Daoy (cell line): ENCODE measurements around the gene IL1RL2. TPM values are rescaled to one million over a fixed set of nuclear protein-coding genes. Genes with fewer than 3 reads are reported as not detected.

ENCODE experiments used
- DNase-seq: peaks from one replicate; pipeline ENCODE4 v3.0.0-alpha.2; 2015; ENCODE audit warnings: low read depth
- total RNA-seq: library from RNA; depleted of rRNA; stranded (reverse); fragments of >200 nt; shearing (Covaris generic); gene quantifications from 2 replicates; pipeline ENCODE4 v1.2.3, GENCODE V29; 2014

Gene IL1RL2
- total RNA-seq, 1 experiment from 2014 or later, result not detected

DNA sequence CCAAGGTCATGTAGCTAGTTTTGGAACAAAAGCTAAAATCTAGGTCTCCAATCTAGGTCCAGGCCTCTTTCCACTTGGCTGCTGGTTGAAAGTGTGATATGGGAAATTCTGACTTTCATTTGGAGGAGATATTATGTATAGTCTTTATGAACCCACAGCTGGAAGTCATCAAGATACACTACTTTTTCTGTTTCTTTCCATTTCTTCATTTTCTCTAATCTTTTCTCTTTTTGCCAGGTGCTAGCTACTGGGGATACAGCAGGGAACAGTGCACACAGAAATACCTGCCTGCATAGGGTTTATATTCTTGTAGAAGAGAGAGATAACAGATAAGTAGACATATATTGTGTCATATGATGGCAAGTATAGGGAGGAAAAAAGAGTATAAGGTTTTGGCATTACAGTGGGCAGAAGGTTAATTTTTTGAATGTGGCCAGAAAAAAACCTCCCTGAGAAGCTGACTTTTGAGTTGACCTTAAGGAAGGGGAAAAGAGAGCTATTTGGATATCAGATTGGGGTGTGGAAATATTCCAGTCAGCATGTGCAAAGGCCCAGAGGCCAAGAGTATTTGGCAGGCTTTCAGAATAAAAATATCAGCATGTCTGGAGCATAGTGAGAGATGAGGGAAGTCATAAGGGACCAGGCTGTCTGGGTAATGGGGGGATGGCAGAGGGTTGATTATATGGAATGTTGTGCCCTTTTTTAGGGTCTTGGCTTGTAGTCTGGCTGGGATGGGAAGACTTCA is 28.6 kb upstream of the IL1RL2 start:
- DNase-seq, result no peak

- no peak for DNase-seq
These were observed 27.5 kb upstream of the IL1RL2 start for GRCh38 chr2:102159295-102159694.

DNA sequence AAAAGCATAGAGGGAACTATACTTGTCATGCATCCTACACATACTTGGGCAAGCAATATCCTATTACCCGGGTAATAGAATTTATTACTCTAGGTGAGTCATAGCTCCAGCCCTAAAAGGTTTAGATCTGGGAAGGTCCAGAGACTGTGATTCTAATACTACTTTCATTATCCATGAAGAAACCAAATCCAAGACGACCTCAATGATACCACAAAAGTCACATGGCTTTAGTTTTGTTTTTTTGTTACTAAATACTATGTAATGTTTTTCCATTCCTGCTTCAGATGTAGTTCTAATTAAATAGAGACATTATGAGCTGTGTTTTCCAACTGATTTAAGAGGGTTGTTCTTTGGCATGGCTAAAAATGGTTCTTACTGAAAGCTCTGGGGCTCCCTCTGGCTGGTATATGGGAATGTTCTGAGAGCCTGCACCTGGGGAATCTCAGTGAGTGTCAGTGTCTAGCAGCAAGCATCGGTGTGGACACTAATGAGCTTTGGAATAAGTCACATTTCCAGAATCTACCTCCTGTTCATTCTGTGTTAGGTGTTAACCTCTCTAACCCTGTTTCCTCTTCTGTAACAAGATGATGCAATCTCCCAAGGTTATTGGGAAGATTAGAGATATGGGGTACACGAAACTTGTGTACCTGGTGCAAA is 20.5 kb upstream of the IL1RL2 start:
- DNase-seq, result peak; percentile 26

DNA sequence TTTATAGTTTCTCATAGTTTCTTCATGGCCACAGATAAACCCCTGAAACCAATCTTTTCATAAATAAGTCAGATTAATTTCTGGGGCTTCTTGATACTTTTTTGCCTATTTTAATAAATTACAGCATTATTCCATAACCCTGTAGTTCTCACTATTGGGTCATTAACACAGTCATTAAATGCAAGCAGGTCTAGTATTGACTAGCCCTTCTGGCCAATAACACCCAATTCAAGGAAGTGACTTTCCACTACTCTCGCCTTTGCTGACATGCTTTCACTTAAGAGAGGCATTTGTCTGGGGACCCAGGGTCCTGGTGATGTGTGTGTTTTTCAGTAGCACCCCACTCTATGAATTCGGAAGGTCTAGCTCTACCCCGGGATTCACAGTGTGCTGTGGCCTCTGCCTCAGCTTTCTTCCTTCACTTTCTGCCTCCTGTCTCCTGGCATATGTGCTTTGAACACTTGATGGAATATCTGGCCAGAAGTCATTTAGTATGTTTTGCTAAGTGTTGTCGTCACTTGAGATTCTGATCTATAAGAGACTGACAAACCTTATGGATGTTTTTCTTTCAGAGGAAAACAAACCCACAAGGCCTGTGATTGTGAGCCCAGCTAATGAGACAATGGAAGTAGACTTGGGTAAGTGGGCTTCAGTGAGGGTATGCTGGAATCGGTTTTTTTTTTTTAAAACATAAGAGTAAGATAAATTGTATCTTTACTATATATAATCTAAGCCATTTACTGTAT is 18.6 kb upstream of the IL1RL2 start:
- DNase-seq, result no peak

DNA sequence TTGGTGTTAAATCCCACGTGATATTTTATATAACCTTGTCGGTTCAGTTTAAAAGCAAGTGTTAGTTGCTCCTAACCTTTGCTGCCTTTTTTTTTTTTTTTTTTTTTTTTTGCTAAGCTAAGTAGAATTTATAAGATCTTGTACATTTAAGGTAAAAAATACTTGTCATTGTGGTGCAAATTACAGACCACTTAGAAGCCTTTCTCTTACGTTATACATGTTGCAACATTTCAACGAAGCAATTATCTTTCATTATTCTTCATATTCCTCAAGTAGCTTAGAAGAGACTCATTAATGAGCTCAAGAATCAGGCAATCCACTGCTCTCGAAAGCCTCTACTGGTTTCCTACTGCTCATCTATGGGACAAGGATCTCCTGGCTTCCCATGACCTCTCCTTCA is 14.9 kb upstream of the IL1RL2 start:
- DNase-seq, result no peak

GRCh38 chr2:102172745-102173144 is 14.1 kb upstream of the IL1RL2 start:
- DNase-seq, result no peak

DNA sequence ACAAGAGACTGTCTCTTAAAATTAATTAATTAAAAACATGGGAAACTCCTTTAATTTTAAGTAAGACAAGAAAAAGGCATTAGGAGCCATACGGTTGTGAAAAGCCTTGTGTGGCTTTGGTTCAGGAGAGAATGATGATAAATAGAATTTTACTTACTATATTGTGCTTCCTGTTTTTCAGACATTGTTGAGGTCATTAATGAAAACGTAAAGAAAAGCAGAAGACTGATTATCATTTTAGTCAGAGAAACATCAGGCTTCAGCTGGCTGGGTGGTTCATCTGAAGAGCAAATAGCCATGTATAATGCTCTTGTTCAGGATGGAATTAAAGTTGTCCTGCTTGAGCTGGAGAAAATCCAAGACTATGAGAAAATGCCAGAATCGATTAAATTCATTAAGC is 10.7 kb upstream of the IL1RL2 start:
- DNase-seq, result no peak

DNA sequence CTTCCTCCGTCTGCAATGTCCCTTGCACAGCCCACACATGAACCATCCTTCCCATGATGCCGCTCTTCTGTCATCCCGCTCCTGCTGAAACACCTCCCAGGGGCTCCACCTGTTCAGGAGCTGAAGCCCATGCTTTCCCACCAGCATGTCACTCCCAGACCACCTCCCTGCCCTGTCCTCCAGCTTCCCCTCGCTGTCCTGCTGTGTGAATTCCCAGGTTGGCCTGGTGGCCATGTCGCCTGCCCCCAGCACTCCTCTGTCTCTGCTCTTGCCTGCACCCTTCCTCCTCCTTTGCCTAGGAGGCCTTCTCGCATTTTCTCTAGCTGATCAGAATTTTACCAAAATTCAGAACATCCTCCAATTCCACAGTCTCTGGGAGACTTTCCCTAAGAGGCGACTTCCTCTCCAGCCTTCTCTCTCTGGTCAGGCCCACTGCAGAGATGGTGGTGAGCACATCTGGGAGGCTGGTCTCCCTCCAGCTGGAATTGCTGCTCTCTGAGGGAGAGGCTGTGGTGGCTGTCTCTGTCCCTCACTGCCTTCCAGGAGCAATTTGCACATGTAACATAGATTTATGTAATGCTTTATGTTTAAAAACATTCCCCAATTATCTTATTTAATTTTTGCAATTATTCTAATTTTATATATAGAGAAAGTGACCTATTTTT is 8.9 kb upstream of the IL1RL2 start:
- DNase-seq, result no peak

DNA sequence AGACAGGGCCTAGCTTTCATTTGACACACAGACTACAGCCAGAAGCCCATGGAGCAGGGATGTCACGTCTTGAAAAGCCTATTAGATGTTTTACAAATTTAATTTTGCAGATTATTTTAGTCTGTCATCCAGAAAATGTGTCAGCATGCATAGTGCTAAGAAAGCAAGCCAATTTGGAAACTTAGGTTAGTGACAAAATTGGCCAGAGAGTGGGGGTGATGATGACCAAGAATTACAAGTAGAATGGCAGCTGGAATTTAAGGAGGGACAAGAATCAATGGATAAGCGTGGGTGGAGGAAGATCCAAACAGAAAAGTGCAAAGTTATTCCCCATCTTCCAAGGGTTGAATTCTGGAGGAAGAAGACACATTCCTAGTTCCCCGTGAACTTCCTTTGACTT is 7.8 kb upstream of the IL1RL2 start:
- no peak for DNase-seq

DNA sequence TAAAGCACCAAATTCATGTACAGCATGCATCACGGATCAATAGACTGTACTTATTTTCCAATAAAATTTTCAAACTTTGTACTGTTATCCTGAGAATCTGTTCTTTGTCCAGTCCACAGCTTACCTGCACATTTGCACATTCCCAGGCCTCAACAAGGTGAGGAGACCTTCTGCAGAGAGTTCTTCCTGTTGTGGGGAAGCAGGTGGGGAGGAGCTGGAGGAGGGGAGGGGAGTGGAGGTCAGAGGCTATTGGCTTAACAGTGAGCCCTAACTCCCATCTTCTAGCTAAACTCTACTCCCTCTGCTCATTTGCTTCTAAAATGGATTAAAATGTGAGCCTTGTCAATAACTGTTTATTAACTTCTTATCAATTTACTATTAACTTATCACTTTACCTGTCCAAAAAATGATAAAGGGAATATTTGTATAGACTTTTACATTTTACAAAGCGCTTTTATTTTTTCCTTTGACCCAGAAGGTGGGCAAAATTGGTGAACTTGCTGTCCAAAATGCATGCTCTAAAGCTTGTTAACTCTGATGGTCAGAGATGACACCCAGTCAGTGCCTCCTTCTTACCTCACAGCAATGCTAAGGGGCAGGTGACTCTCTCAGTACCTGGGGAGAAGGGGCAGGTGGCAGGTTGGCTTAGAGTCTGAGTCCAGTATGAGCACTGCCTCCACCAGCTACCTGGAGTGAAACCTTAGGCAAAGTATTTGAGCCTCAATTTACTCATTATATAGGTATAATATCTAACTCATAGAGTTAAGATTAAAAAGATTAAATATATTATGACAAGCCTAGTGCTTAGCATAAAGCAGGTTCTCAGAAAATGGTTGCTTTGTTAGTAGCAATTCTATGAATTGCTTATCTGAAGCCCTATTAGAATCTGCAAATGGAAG is 6.8 kb upstream of the IL1RL2 start:
- no peak for DNase-seq

DNA sequence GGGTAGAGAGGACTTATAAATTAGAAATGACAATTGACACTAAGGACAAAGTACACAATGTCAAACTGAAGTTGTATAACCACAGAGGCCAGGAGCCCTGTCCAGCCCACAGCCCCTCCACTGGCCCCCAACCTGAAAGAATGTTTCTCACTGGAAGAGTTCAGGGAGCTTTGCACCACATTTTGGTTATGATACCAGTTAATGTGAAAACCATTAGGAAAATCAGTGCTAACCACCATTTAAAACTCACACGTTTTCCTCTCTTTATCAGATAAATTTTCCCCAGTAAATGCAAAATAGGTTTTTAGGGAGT is 6.2 kb upstream of the IL1RL2 start:
- no peak for DNase-seq

DNA sequence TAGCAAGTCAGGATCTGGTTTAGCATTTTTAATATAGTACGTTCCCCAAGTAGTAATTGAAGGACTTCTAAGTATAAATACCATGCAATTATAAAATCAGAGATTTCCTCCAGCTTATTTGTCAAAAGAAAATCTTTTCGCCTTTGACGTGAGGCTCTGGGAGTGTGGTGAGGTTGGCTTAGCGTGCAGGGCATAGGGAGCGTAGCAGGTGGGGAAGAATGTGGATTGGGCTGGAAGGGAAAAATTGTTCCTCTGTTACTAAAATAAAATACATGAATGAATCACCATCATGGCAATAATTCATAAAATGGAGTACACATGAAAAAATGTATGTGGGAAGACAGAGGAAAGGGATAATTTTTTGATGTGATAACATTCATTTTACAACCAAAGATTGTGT is 5.4 kb upstream of the IL1RL2 start:
- DNase-seq, result no peak

DNA sequence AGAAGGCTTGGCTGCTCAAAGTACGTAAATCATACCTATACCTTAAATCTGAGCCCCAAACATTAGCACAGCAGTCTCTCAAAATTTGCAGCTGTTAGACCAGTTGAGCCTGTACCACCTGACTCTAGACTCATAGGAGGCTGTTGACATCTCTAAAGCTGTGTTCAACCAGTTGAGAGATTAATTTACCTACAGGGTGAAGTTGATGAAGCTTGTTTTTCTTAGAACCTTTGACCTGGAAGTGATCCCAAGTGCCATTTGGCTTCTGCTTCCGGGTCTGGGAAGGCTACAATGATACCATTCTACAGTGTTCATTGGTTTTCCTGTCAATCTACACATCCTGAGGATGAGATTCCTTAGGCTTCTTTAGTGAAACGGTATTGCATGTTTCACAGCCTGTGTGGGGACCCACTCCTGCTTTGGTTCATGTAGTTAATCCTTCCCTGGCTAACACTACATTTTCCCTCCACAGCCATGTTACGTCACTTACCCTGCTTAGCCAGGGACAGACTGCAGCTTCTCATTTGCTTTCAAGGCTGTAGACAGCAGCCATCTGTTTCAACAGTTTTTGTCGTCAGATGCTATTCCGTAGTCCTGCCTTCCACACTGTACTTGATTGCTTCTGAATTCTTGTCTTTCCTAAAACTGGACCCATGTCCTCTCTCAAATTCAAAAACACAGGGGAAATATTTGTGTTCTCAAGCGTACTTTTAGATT is 4.7 kb upstream of the IL1RL2 start:
- DNase-seq, result no peak

DNA sequence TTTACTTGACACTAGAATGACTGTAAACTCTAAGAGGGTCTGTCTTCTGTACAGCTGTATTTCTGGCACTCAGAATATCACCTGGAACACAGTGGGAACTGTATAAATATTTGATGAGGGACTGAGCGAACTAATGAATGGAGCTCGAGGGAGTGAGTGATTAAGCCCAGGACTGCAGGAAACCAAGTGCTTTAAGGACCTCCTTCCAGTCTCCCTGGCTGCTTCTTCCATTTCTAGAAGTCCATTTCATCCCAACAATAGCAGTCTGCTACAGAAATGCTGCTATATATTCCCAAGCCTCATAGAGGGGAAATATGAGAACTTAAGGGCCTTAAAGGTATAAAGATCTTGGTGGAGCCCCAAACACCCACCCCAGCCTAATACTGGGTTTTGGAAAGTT is 2.8 kb upstream of the IL1RL2 start:
- DNase-seq, result no peak

- DNase-seq, result no peak
These were observed 2.3 kb upstream of the IL1RL2 start for GRCh38 chr2:102184568-102184967.

- DNase-seq, result no peak
These were observed 1.5 kb upstream of the IL1RL2 start for GRCh38 chr2:102185347-102185746.

DNA sequence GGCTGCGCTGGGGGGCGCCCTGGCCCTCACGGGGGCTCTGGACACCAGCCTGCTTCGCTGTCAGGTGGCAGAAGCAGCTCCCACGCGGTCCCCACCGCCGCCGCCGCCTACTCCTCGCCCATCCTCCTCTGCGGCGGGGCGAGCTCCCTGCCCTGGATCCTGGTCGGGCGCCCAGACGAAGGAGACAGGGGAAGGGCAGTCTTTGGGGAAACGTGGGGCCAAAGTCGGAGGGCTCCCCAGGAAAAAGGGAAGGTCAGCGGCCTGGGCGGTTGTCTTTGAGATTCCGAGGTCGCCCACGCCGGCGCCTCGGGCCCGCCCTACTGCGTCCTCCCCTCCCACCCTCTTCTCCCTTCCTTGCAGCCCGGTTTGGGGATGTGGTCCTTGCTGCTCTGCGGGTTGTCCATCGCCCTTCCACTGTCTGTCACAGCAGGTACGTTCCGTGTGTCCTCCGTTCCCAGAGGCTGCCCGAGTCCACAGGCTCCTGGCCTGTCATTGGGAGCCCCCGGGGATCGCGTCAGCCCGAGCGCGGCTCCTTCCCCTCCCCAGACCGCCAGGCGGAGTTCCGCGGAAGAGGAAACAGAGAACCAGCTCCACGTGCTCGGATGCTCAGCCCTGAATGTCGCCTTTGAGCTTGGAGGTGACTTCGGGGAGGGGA is 800 bp downstream of the IL1RL2 start:
- peak; percentile 31 for DNase-seq

DNA sequence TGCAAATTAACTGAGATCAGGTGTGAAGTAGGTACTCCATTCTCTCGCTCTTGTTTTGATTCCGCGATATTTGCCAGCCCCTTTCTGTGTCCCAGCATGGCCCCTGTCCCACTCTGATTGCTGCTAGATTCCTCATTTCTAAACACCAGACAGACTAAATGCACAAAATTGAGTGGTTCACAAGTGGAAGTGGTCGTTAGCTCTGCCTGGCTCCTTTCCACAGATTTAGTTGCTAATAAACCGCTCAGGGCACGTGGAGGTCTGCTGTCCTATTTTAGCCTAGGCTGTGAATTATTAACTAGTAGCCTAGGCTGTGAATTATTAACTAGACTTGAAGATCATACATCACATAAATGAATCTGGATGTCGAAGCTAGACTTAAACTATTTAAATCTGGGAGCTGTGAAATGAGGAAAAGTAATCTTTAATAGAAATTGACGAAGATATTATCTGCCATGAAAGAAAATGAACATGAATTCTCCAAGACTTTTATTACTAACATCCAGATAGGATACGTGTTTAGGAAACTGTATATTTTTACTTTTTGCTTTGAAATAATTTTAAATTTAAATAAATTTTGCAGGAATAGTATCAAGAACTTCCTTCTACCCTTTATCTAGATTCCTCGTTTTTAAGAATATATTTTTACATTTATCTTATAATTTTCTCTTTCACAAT is 3.7 kb downstream of the IL1RL2 start:
- DNase-seq, result no peak

GRCh38 chr2:102191501-102191900 is 4.7 kb downstream of the IL1RL2 start:
- no peak for DNase-seq

DNA sequence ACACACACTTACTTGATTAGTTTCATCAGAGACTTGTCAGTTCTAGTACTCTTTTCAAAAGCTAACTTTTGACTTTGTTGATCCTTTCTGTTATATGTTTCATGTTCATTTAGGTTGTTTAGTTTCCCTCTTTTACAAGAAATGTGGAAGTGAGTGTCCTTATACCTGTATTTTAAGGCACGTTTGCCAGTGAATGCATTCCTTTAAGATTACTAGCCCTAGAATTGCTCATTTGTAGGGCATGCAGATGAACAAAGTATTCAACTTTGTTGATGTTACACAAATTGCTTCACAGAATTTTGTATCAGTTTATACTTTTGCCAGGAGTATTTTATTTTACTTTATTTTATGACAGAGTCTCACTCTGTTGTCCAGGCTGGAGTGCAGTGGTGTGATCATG is 6.3 kb downstream of the IL1RL2 start:
- no peak for DNase-seq
